ENCODE results near the gene GPC5.

DNA sequence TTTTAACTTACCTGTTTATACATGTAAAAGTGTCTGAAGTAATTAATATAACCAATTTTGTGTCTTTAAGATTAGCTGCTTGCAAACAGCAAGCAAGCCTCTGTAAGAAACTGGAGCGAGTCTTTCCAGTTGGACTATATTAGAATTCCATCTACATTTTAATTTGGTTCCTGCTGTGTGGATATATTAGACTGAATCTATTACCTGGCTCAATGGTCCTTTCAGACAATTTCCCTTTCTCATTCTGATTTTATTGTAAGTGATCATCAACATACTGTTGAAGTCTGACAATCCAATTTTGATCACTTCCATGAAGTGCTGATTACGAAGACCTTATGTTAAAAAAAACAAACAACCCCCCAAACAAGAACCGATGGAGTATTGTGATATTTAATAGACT is 72.3 kb downstream of the GPC5 start:
- TF ChIP-seq TAF1 (IDR thresholded peaks at IDR 0.05; ENCODE audit: borderline replicate concordance, insufficient read depth, low read length) (no peak), POLR2AphosphoS5 (IDR thresholded peaks at IDR 0.05; ENCODE audit: low read depth, low read length) (no peak)

Data from PFSK-1 (cell line).